Mucosa of descending colon (tissue), 3 donors: ENCODE measurements around the gene NOSIP. TPM values are rescaled to one million over a fixed set of nuclear protein-coding genes. Genes with fewer than 3 reads are reported as not detected.
A peak's percentile ranks its signal among the peaks of the same experiment; 100 is the strongest.

Experiments used
- ATAC-seq: fragments of 200-7000 bp; cut with Tn5 transposase; one replicate; pipeline ENCODE4 v1.9.1; 2020; ENCODE audit warnings: mild to moderate bottlenecking, moderate library complexity
- DNase-seq, 3 donors: peaks; one replicate each; pipeline ENCODE4 v3.0.0-alpha.2; 2020
- H3K36me3 ChIP-seq: fragments of 200-600 bp; one replicate; pipeline ENCODE4 v1.8.0; 2021; ENCODE audit warnings: low read depth, mild to moderate bottlenecking
- H3K4me1 ChIP-seq: fragments of 200-600 bp; one replicate; pipeline ENCODE4 v1.8.0; 2021; ENCODE audit warnings: low read depth, mild to moderate bottlenecking
- H3K4me3 ChIP-seq: fragments of 200-600 bp; one replicate; pipeline ENCODE4 v1.8.0; 2021; ENCODE audit warnings: mild to moderate bottlenecking
- H3K9me3 ChIP-seq: fragments of 200-600 bp; one replicate; pipeline ENCODE4 v1.8.0; 2021; ENCODE audit warnings: mild to moderate bottlenecking
- intact Hi-C, 2 donors: fragments of 100-400 bp; cut with DNase I in 1 of 2; cut with micrococcal nuclease in 1 of 2; formaldehyde crosslinking; loops; one replicate each; pipeline versions ENCODE4 v1.11.0 to v1.11.1; 2022; cut with DNase I, micrococcal nuclease
- total RNA-seq, 3 donors: library from RNA; stranded (reverse); fragmentation: NEBNext Ultra II Directional in 2 of 3; extraction: Animal tissue kit (Norgen Biotek cat#: 25700) in 2 of 3; gene quantifications; one replicate each; pipeline versions ENCODE4 v1.2.1 to v1.2.4, GENCODE V29; 2021 to 2023
- TF ChIP-seq, protein P1 (sequence below): fragments of 200-600 bp; IDR thresholded peaks from one replicate; pipeline ENCODE4 v1.8.0; 2022; ENCODE audit warnings: antibody characterized with exemption, mild to moderate bottlenecking
- donor health status: DM: no; HTN: no; CAD: no; lungs with moderate emphysema.
- donor health status: DM: no; HTN: no; CAD: no.
- donor health status: DM: no; HTN: yes; CAD: no.

Gene NOSIP
- total RNA-seq, 3 donors from 2014 or later: 59.2 to 72.5 (median 66.3) TPM

DNA sequence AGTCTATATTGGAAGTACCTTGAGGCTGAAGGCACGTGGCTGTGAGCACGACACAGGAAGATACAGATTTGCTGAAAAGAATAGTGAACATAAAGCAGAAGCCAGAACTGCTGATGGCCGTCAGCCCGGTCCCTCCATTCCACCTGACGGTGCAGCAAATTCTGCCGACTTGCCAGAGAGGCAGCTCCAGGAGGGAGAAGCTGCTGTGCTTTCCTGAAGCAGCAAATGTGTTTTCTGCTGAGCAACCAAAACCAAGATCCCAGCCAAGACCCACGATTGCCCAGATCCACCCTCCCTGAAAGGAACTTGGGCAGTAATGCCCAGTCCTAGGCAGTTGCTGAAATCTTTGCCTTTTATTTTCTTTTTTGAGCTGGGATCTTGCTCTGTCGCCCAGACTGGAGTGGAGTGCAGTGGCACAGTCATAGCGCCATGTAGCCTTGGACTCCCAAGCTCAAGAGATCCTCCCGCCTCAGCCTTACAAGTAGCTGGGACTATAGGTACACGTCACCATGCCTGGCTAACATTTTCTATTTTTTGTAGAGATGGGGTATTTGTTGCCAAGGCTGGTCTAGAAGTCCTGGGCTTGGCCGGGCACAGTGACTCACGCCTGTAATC lies 59.5 kb downstream of the NOSIP start:
- no peaks in the 10 kb centered on the region for H3K9me3 ChIP-seq
- DNase-seq (no peak), ATAC-seq (no peak)
- H3K36me3 ChIP-seq: no peaks in the 10 kb centered on the region
- H3K4me3 ChIP-seq: no peak overlapping the region
- H3K4me1 ChIP-seq: no peaks in the 10 kb centered on the region
- TF ChIP-seq, protein P1, sequence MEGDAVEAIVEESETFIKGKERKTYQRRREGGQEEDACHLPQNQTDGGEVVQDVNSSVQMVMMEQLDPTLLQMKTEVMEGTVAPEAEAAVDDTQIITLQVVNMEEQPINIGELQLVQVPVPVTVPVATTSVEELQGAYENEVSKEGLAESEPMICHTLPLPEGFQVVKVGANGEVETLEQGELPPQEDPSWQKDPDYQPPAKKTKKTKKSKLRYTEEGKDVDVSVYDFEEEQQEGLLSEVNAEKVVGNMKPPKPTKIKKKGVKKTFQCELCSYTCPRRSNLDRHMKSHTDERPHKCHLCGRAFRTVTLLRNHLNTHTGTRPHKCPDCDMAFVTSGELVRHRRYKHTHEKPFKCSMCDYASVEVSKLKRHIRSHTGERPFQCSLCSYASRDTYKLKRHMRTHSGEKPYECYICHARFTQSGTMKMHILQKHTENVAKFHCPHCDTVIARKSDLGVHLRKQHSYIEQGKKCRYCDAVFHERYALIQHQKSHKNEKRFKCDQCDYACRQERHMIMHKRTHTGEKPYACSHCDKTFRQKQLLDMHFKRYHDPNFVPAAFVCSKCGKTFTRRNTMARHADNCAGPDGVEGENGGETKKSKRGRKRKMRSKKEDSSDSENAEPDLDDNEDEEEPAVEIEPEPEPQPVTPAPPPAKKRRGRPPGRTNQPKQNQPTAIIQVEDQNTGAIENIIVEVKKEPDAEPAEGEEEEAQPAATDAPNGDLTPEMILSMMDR: no peak
- intact Hi-C loops: no loop called here

DNA sequence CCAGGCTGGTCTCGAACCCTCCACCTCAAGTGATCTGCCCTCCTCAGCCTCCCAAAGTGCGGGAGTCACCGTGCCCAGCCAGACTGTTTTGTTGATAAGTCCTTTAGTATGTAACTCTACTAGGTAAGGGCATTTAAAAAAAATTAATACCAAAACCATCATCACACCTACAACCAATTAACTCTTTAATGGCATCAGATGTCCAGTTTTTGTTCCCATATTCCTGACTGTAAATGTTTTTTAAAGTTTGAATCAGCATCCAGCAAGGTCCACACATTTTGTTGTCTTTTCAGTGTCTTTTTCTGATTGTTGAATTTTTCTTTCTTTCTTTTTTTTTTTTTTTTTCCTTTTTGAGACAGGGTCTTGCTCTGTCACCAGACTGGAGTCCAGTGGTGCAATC lies 62.3 kb downstream of the NOSIP start:
- ATAC-seq: no peak
- H3K9me3 ChIP-seq: no peaks in the 10 kb centered on the region
- TF ChIP-seq, protein P1: no peak
- no peak for DNase-seq
- H3K4me1 ChIP-seq: peaks cover 9% of the 10 kb centered on the region
- no peaks in the 10 kb centered on the region for H3K36me3 ChIP-seq
- no peak overlapping the region for H3K4me3 ChIP-seq
- intact Hi-C loops: no loop called here

DNA sequence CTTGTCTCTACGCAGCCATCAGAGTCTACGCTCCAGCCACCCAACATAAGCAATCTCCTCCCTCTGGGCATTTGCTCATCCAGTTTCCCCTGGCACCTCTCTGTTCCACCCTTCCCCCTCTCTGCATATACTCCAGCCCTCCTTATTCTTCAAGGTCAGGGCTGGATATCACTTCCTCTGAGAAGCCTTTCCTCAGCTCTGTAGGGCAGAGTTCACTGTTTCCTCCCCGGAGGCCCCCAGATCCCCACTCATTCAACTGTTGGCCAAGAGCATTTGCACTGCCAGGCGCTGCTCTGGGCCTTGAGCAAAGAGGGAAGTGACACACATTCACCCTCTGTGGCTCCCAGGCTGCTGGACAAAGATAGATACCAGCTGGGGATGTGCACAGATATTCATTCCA lies 64.6 kb downstream of the NOSIP start:
- DNase-seq (peak in 2 of 3 donors; percentile 53 to 65), ATAC-seq (peak; percentile 13)
- H3K4me1 ChIP-seq: peaks cover 17% of the 10 kb centered on the region
- H3K36me3 ChIP-seq: no peaks in the 10 kb centered on the region
- no peaks in the 10 kb centered on the region for H3K9me3 ChIP-seq
- TF ChIP-seq, protein P1: no peak
- intact Hi-C loops: no loop called here
- H3K4me3 ChIP-seq: no peak overlapping the region

DNA sequence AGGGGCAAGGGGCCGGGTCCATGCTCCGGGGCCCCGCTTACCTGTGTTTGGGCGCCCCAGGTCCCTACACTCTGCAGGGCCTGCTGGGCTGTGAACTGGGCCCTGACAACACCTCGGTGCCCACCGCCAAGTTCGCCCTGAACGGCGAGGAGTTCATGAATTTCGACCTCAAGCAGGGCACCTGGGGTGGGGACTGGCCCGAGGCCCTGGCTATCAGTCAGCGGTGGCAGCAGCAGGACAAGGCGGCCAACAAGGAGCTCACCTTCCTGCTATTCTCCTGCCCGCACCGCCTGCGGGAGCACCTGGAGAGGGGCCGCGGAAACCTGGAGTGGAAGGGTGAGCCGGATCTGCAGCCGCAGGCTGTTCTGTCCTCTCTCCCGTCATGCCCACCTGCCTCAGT lies 66.2 kb downstream of the NOSIP start:
- Histone ChIP-seq H3K9me3 (no peaks in the 10 kb centered on the region), H3K4me3 (peak overlapping the region; percentile 56), H3K36me3 (no peaks in the 10 kb centered on the region), H3K4me1 (peaks cover 17% of the 10 kb centered on the region)
- ATAC-seq: peak; percentile 39
- DNase-seq: peak in 2 of 3 donors; percentile 56 to 66
- TF ChIP-seq, protein P1: no peak
- intact Hi-C loops: no loop called here

DNA sequence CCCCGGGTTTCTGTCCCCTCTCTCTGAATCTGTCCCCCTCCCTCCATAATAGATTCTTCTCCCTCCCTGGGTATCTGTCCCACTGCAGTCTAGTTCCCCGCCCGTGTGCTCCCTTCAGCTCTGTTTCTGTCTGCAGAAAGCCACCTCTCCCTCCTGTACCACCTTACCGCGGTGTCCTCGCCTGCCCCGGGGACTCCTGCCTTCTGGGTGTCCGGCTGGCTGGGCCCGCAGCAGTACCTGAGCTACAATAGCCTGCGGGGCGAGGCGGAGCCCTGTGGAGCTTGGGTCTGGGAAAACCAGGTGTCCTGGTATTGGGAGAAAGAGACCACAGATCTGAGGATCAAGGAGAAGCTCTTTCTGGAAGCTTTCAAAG lies 66.6 kb downstream of the NOSIP start:
- ATAC-seq: peak; percentile 41
- Histone ChIP-seq H3K9me3 (no peaks in the 10 kb centered on the region), H3K36me3 (no peaks in the 10 kb centered on the region), H3K4me1 (peaks cover 17% of the 10 kb centered on the region), H3K4me3 (peak overlapping the region; percentile 56)
- intact Hi-C loops: no loop called here
- DNase-seq: peak in 1 of 3 donors; percentile 64
- TF ChIP-seq, protein P1: no peak
